Right lung (tissue), 5 donors: ENCODE results near the gene P3H2. TPM values are rescaled to one million over a fixed set of nuclear protein-coding genes. Genes with fewer than 3 reads are reported as not detected.

Source experiments
- DNase-seq, 2 donors: peaks; one replicate each; pipeline ENCODE4 v3.0.0-alpha.2; 2013
- polyA plus RNA-seq, 5 donors: library from polyadenylated mRNA; unstranded; fragments of 120-200 nt; gene quantifications; one replicate each; pipeline versions ENCODE4 v1.2.1 to v1.2.3, GENCODE V29; 2013; ENCODE audit warnings: inconsistent platforms in 1 of 5, low replicate concordance in 1 of 5; ENCODE audit not compliant: insufficient read length in 5 of 5, insufficient read depth in 1 of 5

The P3H2 gene
- polyA plus RNA-seq, 5 donors: 31.0 to 44.1 (median 37.7) TPM

GRCh38 chr3:190130037-190130436, 9.3 kb upstream of the P3H2 start:
- DNase-seq: no peak

- DNase-seq: no peak
Measured at GRCh38 chr3:190127797-190128196, 7.1 kb upstream of the P3H2 start.

DNA sequence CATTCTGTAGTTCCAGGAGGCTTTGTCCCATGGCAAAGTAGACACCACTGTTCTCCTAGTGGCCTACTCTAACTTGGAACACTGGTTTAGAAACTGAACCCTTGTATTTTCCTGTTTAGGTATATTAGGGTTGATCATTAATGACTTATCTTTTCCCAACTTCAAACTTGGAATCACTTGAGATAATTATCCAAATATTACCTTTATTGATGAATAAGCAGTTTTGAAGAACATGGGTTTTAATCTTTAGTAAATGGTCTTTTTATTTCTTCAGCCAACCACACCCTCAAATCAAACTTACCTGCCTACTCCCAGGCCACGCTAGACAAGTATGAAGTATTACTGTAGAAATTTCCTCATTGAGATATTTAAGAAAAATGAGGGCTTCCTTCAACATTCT, 6.5 kb upstream of the P3H2 start:
- DNase-seq: no peak

DNA sequence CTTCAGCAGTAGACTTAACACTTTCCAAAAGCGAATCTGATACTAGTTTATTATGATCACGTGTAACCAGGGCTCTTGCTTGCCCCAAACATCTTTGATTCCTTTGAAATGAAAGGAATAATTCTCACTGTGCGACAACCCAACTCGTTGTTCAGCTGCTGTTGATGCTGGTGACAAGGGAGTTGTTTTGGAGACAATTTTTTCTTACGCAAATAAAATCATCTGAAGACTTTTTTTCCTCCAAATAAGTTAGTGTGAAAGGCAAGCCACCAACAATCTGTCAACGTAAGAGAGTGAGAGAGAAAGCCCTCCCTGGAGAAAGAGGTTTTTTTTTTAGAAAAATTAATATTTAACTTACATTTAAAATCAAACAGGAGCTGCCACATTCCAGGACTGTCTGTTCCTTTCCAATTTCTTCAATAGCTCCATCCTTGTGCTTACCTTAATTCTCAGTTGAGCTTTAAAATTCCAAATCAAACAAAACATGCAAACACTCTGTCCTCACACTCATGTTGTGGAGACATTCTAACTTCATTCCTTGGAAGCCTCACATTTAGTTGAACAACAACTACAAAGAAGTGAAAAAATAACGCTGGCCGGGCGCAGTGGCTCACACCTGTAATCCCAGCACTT, 4.9 kb upstream of the P3H2 start:
- DNase-seq: peak in 1 of 2 donors; percentile 12

DNA sequence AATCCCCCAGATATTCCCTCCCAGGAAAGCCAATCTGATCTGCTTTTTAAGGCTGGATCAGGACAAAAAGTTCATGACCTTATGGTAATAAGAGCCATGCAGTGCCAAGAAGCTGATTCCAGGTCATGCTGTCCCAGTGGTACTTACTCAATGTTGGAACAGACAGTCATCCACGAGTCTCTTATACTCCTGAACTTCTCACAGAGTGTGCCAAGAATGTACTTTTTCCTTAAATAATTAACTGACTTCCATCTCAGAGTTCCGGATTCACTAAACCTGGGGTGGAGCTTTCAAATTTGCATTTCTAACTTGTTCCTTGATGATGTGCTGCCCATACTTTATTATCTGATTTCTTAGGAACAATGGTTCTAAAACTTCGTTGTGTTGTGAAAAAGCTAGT, 3.4 kb upstream of the P3H2 start:
- DNase-seq: no peak

DNA sequence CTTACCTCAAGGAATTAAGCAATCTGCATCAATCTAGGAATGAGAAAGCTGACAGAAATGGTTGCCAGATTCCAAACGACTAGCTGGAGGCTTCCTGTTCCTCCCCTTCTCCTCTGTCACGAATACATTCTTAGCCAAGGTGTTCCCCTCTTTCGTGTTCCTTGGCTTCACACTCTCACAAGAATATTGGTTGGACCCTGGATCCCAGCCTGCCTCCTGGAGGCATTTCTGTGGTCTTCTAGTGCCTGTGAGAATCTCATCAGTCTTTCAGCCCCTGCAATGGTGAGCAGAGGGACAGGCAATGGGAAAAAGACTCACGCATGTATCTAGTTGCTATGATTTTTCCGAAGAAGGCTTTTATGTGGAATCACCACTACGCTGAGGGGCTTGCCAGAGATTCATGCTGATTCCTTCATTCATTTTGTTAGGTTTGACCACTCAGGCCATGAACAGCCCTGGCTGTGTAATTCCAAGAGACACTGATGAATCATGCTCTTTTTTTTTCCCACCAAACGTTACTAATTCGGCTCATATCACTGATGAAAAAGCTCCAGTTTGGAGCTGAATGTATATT, 1.6 kb upstream of the P3H2 start:
- DNase-seq: no peak

DNA sequence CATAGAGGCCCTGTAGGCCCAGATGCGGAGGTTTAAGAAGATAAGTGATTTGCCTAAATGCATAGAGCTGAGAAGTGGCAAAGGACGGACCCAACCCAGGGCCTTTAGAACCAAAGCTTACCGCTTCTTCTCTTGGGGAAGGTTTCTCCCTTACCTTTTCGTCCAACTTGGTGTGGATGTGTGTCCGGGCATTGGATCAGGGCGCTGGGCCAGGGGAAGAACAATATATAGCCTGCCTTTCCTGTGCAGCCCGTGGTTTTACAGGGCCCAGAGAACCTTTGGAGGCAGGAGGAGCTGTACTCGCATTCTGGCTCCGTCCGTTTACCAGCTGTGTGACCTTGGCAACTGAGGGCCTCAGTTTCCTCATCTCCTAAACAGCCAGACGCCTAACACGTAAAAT, 686 bp upstream of the P3H2 start:
- DNase-seq: no peak

- DNase-seq: no peak
Measured at GRCh38 chr3:190121061-190121377, 322 bp upstream of the P3H2 start.

DNA sequence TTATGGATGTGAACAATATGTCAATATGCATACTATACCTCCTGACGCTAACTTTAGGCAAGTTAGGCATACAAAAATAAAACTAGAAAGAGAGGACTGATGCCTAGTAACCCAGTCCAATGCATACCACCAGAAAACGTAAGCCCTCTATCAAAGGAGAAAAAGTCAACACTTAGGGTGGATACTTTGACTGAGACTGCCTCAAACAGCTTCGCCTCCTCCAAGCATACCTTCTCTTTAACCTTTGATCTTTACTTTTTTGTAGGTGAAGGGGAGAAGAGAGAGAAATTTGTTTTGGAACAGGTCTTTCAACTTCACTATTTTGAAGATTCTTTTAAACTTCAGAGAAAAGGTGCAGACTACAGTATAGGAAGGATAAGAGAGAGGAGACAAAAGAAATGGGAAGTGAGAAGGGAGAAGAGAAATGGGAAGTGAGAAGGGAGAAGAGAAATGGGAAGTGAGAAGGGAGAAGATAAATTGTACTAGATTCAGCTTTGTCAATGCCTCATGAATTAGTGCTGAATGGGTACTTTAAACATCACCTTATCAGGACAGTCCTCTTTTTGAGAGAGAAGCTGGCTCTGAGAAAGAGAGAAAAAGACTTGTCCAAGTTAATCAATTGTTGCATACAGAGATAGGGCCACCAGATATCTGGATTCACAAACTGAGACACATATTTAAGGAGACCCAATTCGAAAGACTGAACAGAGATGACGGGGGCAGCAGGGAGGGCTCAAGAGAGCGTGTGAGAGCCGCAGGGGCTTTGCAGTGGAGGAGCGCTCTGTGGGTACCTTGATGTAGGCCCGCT, 1.0 kb downstream of the P3H2 start:
- no peak for DNase-seq

GRCh38 chr3:190118438-190118837, 2.3 kb downstream of the P3H2 start:
- no peak for DNase-seq

- DNase-seq: no peak
Measured at GRCh38 chr3:190117981-190118380, 2.7 kb downstream of the P3H2 start.

GRCh38 chr3:190116551-190117067, 4.1 kb downstream of the P3H2 start:
- DNase-seq: no peak

DNA sequence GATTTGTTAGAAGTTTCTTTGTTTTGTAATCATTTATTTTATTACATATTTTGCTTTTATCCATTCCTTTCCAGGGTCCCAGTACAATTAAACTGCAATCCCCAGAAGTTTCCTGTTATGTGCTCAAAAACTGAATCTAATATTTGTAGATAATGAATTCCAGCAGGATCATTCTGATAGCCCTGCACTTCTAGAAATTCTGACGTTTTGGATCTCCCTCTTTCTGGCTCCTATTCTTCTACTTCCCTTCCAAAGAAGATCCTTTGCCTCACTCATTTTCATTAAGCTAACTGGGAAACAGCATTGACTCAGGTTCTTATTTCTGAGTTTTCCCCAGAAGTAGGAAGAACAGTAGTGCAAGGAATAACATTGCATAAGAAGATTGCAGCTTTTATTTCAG, 9.9 kb downstream of the P3H2 start:
- DNase-seq: no peak

- DNase-seq: no peak
Measured at GRCh38 chr3:190109441-190109840, 11.3 kb downstream of the P3H2 start.

GRCh38 chr3:190108804-190109203, 11.9 kb downstream of the P3H2 start:
- no peak for DNase-seq

- no peak for DNase-seq
Measured at GRCh38 chr3:190105876-190106275, 14.8 kb downstream of the P3H2 start.

DNA sequence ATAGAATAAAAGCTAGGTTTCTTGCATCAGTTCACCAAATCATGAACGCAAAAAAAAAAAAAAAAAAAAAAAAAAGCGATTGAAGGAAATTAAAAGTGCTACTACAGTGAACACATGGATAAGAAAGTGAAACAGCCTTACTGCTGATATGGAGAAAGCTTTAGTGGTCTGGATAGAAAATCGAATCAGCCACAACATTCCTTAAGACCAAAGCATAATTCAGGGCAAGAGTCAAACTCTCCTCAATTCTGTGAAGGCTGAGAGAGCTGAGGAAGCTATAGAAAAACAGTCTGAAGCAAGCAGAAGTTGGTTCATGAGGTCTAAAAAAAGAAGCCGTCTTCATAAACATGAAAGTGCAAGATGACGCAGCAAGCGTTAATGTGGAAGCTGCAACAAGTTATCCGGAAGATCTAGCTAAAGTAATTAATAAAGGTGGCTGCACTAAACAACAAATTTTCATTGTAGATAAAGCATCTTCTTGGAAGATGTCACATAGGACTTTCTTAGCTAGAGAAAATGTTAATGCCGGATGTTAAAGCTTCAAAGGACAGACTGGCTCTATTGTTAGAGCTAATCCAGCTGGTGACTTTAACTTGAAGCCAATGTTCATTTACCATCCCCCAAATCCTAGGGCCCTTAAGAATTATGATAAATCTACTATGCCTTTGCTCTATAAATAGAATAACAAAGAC, 19.2 kb downstream of the P3H2 start:
- DNase-seq: peak in 1 of 2 donors; percentile 55

DNA sequence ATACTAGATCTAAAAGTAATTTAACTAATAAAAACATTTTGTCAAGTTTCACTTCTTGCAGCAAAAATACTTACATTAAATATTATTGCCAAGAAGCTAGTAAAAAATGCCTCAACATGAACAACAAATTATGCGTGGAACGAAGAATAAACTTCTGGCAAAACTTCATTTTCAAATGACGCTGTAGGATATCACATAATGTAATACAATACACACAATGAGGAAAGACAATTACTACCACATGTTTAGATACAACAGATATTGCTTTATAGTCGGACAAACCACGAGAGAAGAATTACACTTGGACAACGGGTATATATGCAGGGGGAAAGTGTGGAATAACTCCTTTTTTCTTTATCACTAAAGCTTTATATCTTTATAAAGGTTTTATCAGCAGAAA, 21.6 kb downstream of the P3H2 start:
- no peak for DNase-seq

GRCh38 chr3:190097617-190098016, 23.1 kb downstream of the P3H2 start:
- no peak for DNase-seq

DNA sequence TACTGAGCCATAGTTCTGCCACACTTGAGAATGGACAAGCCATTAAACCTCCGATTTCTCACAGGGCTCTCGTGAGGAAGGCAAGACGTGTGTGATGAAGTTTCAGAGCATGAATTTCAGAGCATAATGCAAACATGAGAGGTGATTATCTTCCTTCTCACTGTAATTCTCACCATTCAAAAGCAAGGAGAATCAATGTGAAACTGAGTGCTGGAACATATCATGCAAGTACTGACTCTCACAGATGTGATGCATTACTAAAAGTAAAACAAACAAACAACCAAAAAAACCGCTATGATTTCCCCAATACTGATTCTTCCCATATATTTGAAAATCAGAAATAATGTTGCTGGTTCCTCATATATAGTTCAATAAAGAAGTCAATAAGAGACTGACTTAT, 23.7 kb downstream of the P3H2 start:
- DNase-seq: no peak

DNA sequence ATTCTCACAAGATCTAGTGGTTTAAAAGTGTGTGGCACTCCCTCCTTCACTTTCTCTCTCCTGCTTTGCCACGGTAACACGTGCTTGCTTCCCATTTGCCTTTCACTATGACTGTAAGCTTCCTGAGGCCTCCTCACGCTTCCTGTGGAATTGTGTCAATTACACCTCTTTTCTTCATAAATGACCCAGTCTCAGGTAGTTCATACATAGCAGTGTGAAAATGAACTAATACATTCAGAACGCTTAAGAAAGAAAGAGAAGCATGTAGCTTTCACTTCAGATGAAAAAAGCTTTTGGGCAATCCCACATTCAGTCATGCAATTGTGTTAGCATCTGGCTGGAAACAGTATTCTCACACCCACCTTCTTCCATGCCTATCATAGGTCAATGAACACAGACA, 24.4 kb downstream of the P3H2 start:
- no peak for DNase-seq

DNA sequence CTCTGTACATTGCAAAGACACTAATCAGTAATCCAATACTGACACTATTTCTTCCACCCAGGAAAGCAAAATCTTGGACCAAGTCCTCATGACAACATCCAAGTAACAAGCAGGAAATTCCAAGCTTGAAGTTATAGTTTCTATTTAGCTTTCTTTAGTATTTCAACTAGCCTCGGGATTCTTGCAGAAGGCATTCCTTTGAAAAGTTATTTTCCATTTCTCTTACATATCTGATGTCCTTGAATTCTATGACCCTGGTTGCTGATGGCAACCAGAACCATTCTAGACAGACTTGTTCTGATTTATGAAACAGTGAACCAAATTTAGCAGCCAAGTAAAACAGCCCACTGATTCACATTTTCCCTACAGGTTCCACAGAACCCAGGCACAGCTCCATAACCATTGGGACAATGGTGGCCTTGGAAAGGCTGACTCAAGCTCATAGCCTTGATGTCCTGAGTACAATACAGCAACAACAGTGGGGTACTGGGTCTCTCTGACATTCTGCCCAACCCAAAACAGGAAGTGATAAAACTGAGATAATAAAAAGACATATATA, 26.5 kb downstream of the P3H2 start:
- peak in 1 of 2 donors; percentile 29 for DNase-seq
